ENCODE results near the gene COL12A1.

- no peak for TF ChIP-seq CTCF (conservative IDR thresholded peaks at IDR 0.05; ENCODE audit: low read length)
- no peak for TF ChIP-seq EZH2phosphoT487 (IDR thresholded peaks at IDR 0.05; ENCODE audit: borderline replicate concordance, low read depth, low read length)
Observed at GRCh38 chr6:75102301-75102700, 103.6 kb downstream of the COL12A1 start.
